GM12878 (cell line): ENCODE results near the gene LVRN.

ENCODE experiments used
- CHD1 ChIP-seq: IDR thresholded peaks from 2 replicates; pipeline ENCODE4 v1.6.1; 2012; ENCODE audit warnings: low read depth, low read length, improper control_type of control experiment
- HDGF ChIP-seq: fragments of 450-650 bp; IDR thresholded peaks from 2 replicates; pipeline ENCODE4 v1.6.1; 2016; ENCODE audit warnings: antibody characterized with exemption
- KDM1A ChIP-seq: fragments of 200-600 bp; sonication (generic); IDR thresholded peaks from 2 replicates; pipeline ENCODE4 v1.6.1; 2016; ENCODE audit warnings: borderline replicate concordance
- MXI1 ChIP-seq: fragments of 150-350 bp; IDR thresholded peaks from 2 replicates; pipeline ENCODE4 v1.6.1; 2011; ENCODE audit warnings: low read depth, mild to moderate bottlenecking, inconsistent platforms, low read length, improper control_type of control experiment
- NRF1 ChIP-seq: conservative IDR thresholded peaks from 2 replicates; pipeline ENCODE4 v1.6.1; 2011; ENCODE audit warnings: mild to moderate bottlenecking, low read depth, low read length, improper control_type of control experiment
- POLR2AphosphoS5 ChIP-seq: IDR thresholded peaks from 2 replicates; pipeline ENCODE4 v1.6.1; 2011; ENCODE audit warnings: mild to moderate bottlenecking, low read length, inconsistent platforms
- SKIL ChIP-seq: fragments of 450-650 bp; IDR thresholded peaks from 2 replicates; pipeline ENCODE4 v1.6.1; 2017; ENCODE audit warnings: mild to moderate bottlenecking, low read depth, inconsistent platforms; ENCODE audit not compliant: poor library complexity, severe bottlenecking
- TCF3 ChIP-seq: IDR thresholded peaks from 2 replicates; pipeline ENCODE4 v1.6.1; 2012; ENCODE audit warnings: low read depth, mild to moderate bottlenecking, low read length, borderline replicate concordance; ENCODE audit not compliant: insufficient read depth
- TF ChIP-seq, protein P1 (sequence below): IDR thresholded peaks from 2 replicates; pipeline ENCODE4 v1.6.1; 2011; ENCODE audit warnings: low read depth, mild to moderate bottlenecking, low read length, moderate library complexity, borderline replicate concordance; ENCODE audit errors: extremely low read depth
- TF ChIP-seq, protein P2 (sequence below), 3 experiments: IDR thresholded peaks in 2 of 3; conservative IDR thresholded peaks in 1 of 3; 2 replicates each; pipeline ENCODE4 v1.5.1; 2011; ENCODE audit warnings: low read depth in 3 of 3, low read length in 3 of 3, mild to moderate bottlenecking in 3 of 3, control low read depth in 2 of 3, moderate library complexity in 2 of 3, inconsistent platforms in 1 of 3, mixed read lengths in 1 of 3; ENCODE audit not compliant: control insufficient read depth in 2 of 3, insufficient read depth in 1 of 3; ENCODE audit errors: extremely low read depth in 1 of 3
- TF ChIP-seq, protein P3 (sequence below): IDR thresholded peaks from 2 replicates; pipeline ENCODE4 v1.6.1; 2011; ENCODE audit warnings: low read depth, low read length, improper control_type of control experiment, borderline replicate concordance

GRCh38 chr5:115979201-115980041 is 17.1 kb downstream of the LVRN start:
- TF ChIP-seq NRF1 (no peak), HDGF (no peak), CHD1 (no peak), KDM1A (no peak), TCF3 (no peak), SKIL (no peak), MXI1 (no peak), POLR2AphosphoS5 (no peak)
- TF ChIP-seq, protein P1, sequence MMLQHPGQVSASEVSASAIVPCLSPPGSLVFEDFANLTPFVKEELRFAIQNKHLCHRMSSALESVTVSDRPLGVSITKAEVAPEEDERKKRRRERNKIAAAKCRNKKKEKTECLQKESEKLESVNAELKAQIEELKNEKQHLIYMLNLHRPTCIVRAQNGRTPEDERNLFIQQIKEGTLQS, result no peak
- TF ChIP-seq, protein P2, sequence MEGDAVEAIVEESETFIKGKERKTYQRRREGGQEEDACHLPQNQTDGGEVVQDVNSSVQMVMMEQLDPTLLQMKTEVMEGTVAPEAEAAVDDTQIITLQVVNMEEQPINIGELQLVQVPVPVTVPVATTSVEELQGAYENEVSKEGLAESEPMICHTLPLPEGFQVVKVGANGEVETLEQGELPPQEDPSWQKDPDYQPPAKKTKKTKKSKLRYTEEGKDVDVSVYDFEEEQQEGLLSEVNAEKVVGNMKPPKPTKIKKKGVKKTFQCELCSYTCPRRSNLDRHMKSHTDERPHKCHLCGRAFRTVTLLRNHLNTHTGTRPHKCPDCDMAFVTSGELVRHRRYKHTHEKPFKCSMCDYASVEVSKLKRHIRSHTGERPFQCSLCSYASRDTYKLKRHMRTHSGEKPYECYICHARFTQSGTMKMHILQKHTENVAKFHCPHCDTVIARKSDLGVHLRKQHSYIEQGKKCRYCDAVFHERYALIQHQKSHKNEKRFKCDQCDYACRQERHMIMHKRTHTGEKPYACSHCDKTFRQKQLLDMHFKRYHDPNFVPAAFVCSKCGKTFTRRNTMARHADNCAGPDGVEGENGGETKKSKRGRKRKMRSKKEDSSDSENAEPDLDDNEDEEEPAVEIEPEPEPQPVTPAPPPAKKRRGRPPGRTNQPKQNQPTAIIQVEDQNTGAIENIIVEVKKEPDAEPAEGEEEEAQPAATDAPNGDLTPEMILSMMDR (IDR thresholded peaks at IDR 0.05 in 2 of 3, conservative IDR thresholded peaks at IDR 0.05 in 1 of 3; ENCODE audit: control insufficient read depth in 2 of 3, extremely low read depth in 1 of 3, insufficient read depth in 1 of 3, low read depth in 3 of 3, low read length in 3 of 3), result no peak
- TF ChIP-seq, protein P3, sequence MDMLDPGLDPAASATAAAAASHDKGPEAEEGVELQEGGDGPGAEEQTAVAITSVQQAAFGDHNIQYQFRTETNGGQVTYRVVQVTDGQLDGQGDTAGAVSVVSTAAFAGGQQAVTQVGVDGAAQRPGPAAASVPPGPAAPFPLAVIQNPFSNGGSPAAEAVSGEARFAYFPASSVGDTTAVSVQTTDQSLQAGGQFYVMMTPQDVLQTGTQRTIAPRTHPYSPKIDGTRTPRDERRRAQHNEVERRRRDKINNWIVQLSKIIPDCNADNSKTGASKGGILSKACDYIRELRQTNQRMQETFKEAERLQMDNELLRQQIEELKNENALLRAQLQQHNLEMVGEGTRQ, result no peak
